Loucy (cell line): ENCODE data around the gene C19orf67.

ENCODE experiments used
- CTCF ChIP-seq: fragments of 200-600 bp; sonication (generic); conservative IDR thresholded peaks from 2 replicates; pipeline ENCODE4 v1.5.1; 2014; ENCODE audit warnings: mild to moderate bottlenecking, antibody characterized with exemption, low read length
- EZH2phosphoT487 ChIP-seq: fragments of 200-600 bp; IDR thresholded peaks from 2 replicates; pipeline ENCODE4 v1.6.1; 2018; ENCODE audit warnings: antibody characterized with exemption, mild to moderate bottlenecking, moderate library complexity, borderline replicate concordance

GRCh38 chr19:14127929-14128509 is 42.4 kb upstream of the C19orf67 start:
- TF ChIP-seq CTCF (no peak), EZH2phosphoT487 (no peak)
